Ammon's horn (tissue), 1 donor: ENCODE data around the gene UNC5B.
A peak's percentile ranks its signal among the peaks of the same experiment; 100 is the strongest.

Experiments
- DNase-seq: peaks from one replicate; pipeline ENCODE4 v3.0.0-alpha.2; 2016; ENCODE audit warnings: low spot score

The UNC5B gene

DNA sequence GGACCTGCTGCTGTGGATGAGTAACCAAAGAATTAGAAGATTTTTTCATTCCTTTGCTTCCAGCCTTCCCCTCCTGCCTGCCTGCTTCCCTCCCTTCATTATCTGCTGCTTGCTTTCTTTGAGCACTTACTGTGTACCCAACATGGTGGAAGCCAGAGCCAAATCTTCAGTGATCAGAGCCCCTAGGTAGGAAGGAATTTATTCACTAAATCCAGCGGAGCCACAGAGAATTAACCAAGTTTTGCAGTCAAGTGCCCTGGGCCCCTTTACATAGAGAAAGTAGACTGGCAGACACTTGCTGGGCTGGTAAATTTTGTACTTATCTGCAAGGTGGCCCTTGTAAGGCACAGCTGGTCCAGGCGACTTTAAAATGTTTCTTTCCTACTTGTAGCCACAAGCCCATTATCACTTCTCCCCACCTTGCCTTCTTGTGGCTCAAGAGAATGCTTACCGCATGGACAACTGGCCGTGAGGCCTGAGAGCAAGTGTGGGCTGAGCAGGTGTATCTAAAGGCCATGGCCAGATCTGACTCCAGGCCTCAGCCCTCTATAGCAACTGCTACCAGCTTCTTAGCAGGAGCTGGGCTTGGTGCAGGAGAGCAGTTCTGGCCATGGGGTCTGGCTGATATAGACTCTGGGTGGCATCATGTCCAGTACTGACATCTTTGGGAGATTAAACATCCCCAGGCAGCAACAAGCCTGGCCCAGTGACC, 11.1 kb downstream of the UNC5B start:
- DNase-seq, result no peak

DNA sequence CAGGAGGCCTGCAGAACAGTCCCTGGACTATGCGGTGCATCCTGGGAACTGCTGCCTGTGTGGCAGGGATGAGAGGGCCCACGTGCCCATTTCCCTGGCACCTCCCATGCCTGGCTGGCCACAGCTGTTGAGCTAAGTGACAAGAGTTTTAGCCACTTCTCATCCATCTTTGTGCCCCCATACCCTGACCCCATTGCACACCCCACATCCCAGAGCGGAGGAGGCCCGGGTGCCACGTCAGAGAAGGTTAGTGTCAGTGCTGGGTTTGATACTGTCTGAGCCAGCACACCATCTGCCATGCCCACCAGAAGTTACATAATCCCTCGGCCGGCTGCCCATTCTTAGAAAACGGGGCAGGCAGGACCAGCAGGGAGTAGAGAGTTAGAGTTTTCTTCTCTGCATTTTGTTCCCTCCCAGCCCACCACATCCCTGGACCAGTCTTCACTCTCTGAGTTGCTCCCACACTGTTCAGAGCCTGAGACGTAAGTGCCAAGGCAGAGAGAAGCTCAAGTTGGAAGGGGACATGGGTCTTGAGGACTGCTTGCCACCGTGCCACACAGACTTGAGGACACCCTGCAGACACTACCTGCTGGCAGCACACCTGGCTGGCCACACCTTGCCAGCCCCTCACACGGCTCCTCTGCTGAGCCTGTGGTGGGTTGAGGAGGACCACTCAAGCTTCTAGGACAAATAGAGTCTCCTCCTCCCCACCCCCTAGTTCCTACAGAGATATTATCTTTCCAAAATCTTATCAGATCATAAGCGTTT, 13.1 kb downstream of the UNC5B start:
- DNase-seq, result peak; percentile 78

- DNase-seq, result no peak
These were observed 16.7 kb downstream of the UNC5B start for GRCh38 chr10:71228875-71229675.

DNA sequence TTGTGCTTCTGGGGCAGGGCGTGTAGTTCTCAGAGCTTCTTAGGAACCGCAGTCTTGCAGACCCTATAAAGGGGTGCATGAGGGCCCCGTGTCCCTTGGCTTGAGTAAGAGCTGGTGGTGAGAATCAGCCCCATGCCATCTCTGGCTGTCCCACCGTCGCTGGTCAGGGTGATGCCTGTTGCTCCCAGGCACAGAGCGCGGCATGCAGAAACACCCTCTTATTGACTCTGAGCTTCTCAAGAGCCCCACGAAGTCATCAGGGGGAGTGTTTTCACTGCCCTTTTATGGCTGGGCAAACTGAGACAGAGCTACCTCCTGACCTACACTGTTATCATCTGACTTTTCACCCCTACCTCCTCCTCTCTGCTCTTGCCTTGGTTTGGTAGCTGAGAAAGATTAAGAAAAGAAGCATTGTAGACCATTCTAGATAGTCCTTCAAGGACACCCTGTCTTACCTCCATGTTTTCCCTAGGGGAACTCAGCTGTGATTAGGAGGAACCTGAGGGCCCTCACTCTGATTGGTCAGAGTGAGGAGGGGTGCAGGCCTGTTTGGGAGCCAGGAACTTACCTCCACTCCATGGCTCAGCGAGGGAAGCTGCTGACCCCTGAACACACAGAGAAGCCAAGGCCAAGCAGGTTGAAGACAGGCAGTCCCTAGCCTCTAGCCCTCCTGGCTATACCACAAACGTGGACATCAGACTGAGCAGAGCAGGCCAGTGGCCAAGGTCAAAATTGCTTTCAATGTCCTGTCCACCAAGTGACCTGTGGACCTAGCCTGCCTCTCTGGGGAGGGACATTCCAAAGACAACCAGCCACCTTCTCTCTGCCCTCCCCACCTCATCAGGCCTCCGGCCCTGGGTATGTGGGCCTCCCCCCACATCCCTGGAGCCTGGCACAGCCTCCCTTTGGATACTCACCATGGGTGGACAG, 17.6 kb downstream of the UNC5B start:
- DNase-seq, result no peak

DNA sequence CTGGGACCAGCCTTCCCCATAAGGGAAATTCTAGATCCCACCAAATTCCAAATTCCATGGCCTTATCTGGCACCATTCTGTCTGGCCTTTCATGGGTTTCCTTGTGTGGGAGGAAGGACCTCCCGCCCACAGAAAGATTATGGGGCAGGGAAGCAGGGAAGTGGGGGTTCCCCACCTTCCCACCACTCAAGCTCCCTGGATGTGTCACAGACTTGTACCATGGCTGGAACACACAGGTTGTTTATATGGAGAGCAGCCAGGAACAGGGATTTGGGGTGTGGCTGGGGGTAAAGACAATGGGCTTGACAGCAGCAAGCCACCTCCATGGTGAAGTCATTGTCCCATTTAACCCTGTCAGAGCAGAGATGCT, 18.3 kb downstream of the UNC5B start:
- no peak for DNase-seq

GRCh38 chr10:71231206-71231605, 18.8 kb downstream of the UNC5B start:
- no peak for DNase-seq

GRCh38 chr10:71232089-71232998, 20.0 kb downstream of the UNC5B start:
- peak; percentile 98 for DNase-seq

- DNase-seq, result no peak
These were observed 21.1 kb downstream of the UNC5B start for GRCh38 chr10:71233482-71233892.

DNA sequence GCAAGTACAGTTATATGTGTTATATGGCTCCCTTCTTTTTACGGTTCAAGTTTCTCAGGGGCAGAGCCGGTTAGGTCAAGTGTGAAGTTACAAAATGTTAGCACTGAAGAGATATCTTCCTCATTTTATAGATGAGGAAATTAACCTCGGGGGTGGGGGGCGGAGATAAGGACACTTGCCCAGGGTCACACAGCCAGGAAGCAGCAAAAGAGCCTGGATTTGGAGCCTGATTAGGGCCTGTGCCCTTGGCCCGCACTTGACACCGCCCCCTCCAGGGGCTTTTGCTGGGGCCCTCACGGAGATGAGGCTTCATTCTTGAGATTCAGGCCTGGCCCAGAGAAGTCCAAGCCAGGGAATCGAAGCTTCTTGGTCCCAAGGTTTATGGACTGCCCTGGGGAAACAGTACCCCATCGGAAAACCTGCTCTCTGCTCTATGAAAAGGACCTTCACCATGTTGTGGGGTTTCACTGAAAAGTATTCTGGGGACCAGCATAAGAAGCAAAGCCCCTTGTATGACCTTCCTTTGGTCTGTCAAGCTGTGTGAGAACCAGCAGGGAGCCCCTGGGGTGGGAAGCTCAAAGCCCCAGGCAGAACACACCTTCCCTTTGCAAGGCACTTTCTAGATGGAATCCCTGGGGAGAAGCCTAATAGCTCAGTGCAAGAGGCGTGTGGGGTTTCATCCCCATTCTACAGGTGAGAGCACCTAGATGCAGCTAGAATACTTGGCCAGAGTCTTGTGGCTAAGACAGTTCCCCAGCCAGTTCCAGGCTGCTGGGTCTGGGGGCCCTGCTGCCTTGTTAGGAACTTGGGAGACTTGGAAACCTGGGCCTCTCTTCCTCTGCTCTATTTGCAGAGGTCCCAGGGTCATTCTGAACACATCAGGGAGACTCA, 21.9 kb downstream of the UNC5B start:
- no peak for DNase-seq

GRCh38 chr10:71234970-71235685, 22.8 kb downstream of the UNC5B start:
- DNase-seq, result no peak

- no peak for DNase-seq
These were observed 23.4 kb downstream of the UNC5B start for GRCh38 chr10:71235808-71236207.

- DNase-seq, result no peak
These were observed 23.9 kb downstream of the UNC5B start for GRCh38 chr10:71236286-71236685.

GRCh38 chr10:71236822-71237682, 24.7 kb downstream of the UNC5B start:
- no peak for DNase-seq

GRCh38 chr10:71237843-71238623, 25.7 kb downstream of the UNC5B start:
- no peak for DNase-seq

- DNase-seq, result no peak
These were observed 26.3 kb downstream of the UNC5B start for GRCh38 chr10:71238626-71239025.

- no peak for DNase-seq
These were observed 27.0 kb downstream of the UNC5B start for GRCh38 chr10:71239131-71239915.
